GM18909 (cell line): ENCODE measurements around the gene ABL1.
"Not testable (repeated sequence)": the region's sequence is repeated elsewhere in the genome, so short reads cannot be mapped to it uniquely, and the experiment has no call there.

ENCODE experiments used
- ATAC-seq: cut with Tn5 transposase; IDR thresholded peaks from one replicate; pipeline ENCODE4 v1.9.1; 2021; ENCODE audit warnings: mild to moderate bottlenecking; ENCODE audit not compliant: unreplicated experiment, poor library complexity

Gene ABL1

DNA sequence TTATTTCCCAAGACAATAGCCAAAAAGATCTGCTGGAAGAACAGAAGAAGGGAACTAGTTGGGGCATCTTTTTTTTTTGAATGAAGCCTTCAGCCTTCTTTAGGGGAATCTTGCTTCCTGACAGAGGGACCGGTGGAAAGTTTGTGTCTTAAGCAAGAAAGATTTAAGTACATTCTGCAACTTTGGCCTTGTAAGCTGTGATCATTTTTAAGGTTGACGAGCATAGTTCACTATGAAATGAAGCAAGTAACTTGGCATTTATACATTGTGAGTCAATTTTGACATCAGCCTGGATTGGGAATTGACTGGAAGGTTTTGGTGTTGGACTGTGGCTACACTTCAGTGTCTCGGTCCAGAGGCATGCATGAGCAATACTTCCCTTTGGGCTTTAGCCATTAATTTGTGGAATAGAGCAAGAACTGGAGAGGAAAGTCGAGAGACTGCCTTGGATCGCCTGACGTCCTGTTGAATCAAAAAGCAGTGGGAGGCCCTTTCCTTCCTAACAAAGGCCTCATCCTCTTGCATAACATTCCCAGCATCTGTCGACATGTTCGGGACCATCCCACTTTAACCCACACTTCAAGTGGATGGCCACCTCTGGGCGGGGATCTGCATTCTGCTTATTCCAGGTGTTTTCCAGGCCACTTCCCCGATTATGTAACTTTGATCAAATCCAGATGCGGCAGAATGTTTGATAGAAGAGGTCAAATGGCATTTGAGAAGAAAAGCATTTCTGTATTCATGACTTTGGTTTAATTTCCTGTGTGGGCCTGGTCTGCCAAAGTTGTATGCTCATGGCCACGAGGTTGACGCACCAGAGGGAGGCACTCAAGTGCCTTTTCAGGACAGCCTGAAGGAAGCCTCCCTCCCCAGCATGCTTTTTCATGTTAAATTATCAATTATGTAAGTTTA is 12.5 kb downstream of the ABL1 start:
- no peak for ATAC-seq

DNA sequence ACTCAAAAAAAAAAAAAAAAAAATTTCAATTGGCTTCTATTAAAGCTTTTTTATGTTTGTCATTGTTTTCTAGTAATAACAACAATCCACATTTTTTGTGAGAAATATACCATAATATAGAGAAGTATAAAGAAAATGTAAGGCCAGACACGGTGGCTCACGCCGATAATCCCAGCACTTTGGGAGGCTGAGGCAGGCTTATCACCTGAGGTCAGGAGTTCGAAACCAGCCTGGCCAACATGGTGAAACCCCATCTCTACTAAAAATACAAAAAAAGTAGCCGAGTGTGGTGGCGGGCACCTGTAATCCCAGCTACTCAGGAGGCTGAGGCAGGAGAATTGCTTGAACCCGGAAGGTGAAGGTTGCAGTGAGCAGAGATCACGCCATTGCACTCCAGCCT is 13.5 kb downstream of the ABL1 start:
- not testable (repeated sequence) for ATAC-seq

DNA sequence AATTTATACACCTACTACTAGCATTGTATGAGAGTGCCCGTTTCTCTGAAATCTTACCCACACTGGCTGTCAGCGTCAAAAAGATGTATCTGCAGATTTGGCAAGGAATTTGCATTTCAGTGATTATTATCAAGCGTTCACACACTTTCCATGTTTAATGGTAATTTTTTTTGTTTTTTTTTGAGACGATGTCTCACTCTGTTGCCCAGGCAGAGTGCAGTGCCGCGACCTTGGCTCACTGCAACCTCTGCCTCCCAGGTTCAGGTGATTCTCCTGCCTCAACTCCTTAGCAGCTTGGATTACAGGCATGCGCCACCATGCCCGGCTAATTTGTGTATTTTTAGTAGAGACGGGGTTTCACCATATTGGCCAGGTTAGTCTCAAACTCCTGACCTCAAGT is 14.3 kb downstream of the ABL1 start:
- no peak for ATAC-seq

DNA sequence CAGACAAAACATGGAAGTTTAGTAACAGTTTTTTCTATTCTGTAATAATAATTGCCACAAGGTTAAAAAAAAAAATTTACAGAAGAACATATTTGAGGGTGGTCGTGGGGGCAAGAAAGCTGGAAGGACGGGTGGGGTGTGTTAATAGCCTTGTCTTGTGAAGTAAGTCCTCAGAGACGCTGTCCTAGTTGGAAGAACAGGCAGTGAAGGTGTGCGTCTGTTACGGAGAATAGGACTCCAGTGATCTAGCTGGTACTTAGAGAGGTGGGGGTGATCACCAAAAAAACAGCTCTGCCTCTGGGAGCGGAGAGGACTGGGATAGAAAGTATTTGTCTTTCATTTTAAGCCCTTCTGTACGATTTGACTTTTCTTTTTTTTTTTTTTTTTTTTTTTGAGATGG is 17.7 kb downstream of the ABL1 start:
- no peak for ATAC-seq

DNA sequence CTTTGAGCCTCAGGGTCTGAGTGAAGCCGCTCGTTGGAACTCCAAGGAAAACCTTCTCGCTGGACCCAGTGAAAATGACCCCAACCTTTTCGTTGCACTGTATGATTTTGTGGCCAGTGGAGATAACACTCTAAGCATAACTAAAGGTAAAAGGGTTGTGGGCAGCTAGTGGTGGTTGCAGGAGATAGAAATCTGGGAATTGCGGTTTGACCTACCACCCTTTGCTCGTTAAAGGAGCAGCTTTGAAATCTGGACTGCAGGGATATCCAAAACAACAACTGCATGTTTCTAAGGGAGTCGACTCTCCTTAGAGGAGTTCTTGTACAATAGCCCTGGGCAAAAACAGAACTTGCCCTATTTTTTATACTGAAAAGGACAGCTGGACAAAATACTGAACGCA is 19.0 kb downstream of the ABL1 start:
- ATAC-seq = no peak

DNA sequence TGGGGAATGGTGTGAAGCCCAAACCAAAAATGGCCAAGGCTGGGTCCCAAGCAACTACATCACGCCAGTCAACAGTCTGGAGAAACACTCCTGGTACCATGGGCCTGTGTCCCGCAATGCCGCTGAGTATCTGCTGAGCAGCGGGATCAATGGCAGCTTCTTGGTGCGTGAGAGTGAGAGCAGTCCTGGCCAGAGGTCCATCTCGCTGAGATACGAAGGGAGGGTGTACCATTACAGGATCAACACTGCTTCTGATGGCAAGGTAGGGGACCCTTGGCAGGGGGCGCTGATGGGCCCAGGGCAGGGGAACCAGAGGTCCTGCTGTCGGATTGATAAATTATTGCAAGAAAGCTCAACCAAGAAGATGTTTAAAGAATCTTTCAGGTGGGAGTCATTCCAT is 19.8 kb downstream of the ABL1 start:
- no peak for ATAC-seq

DNA sequence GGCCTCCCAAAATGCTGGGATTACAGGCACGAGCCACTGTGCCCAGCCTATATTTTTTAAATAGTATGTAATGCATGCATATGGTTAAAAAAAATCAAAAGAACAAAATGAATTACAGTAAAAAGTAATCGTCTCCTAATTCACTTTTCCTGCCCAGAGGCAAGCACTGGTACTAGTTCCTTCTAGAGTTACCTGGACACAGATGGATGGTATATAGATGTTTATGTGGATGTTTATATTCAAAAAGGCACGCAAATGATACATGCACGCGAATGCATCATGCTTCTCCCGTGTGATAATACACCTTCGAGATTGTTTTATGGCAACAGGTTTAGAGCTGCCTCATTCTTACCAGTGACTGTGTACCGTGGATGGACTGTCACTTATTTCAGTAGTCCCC is 21.4 kb downstream of the ABL1 start:
- ATAC-seq = no peak

DNA sequence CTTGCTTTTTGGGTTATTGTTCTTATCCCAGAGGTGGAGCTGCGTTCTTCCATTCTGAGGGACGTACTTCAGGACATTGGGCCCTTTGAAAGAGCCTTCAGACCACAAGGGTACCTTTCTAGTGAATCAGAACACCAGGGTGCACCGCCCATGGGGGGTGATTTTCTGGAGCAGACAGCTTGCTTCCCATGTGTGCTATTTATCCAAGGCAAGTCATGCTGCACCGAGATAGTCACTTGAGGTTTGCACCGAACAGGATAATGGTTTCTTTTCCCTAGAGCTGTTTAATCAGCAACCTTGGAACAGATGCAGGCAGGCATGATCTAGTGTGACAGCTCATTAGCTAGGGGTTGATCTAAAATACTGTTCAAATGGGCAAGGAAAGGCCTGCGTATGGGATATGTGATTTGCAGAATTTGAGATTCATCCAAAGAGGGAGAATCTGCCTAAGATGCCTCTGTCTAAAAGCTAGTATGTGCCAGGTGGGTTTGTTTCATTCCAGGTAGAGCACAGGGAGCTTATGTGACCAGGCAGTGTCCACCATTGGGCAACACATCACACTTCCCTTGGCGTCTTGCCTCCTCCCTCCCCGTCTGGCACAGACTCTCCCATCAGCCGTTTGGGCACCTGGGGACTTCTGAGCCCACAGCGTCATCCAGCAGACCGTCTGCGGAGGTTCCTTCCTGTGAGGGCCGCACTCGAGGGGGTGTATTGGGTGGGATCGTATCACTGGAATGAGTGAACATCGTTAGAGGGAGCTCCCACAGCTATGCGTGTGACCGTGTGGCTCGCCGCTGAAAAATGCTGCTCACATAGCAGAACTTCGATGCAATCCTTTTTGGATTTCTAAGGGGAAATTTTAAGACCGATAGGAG is 23.0 kb downstream of the ABL1 start:
- ATAC-seq = no peak

DNA sequence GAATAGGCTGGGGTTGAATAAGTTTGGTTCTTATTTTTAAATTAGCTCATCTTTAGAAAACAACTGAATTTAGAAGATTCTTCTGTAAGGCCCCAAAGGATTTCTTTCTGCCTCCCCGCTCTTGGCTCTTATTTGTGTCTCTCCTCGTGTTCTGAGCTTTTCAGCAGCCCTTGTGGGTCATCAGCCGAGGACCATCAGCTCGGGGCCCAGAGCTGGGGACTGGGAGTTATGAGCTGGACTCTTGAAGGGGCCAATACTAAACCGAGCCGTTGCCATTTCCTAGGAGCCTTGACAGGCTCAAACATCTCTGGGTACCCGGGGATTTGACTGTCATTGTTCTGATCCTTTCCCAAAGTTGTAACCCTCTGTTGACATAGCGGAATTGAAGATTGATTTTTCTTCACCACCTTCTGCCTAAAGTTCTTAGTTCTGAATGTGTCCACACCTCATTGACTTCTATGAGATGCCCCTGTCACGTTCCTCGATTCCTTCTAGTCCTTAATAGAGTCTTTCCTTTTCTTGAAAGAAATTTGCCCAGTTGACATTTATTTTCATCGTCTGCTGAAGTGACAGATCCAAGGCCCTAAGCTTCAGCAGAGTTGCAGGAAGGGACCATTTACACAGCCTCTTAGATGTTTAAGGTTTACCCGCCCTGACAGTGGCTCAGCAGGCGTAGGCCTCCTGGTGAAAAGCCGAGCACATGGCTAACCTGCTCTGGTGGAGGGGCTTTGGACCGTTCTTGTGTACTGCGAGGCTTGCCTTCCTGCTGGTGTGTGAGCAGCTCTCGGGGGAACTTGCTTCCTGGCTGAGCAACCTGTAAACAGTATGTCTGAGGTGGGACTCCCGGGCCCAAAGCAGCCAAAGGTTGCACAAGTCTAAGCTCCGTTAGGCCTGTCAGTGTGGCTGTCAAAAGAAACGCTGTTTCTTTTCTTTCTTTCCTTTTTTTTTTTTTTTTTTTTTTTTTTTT is 24.0 kb downstream of the ABL1 start:
- no peak for ATAC-seq

DNA sequence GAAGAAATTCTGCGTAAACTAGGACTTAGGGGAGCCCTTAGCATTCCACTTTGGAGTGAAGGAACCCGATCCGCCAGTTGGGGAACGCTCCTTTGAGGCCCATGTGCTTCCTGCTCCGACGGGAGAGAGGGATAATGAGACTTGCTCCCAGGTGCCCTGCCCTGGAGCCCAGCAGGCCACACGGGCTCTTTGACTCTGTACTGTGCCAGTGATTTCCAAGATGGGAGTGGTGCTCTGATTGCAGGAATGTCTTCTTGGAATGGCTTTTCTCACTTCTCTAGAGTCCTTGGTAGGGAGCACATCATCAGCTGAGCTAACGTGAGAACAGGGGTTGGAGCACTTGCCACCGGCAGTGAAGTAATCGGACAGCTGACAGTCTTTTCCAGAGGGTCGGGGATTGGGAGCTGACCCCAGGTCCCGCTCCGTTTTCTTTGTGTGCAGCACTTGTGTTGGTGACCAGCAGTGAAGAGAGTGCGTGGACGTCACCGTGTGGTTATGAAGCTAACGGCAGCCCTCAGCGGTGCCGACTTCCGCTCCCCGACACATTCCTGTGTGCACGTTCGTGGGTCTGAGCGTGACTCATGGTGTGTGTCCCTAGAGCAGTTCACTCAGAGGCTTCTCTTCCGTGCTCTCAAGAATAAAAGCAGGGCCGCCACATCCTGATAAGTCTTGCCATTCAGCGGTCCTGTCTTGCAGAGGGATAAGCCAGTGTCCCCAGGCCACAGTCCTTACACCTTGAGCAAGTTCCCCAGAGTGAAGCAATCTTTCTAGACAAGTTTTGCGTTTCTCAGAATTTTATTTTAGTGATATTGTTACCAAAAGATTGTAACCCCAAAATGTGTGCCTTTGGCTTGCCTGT is 25.6 kb downstream of the ABL1 start:
- no peak for ATAC-seq

DNA sequence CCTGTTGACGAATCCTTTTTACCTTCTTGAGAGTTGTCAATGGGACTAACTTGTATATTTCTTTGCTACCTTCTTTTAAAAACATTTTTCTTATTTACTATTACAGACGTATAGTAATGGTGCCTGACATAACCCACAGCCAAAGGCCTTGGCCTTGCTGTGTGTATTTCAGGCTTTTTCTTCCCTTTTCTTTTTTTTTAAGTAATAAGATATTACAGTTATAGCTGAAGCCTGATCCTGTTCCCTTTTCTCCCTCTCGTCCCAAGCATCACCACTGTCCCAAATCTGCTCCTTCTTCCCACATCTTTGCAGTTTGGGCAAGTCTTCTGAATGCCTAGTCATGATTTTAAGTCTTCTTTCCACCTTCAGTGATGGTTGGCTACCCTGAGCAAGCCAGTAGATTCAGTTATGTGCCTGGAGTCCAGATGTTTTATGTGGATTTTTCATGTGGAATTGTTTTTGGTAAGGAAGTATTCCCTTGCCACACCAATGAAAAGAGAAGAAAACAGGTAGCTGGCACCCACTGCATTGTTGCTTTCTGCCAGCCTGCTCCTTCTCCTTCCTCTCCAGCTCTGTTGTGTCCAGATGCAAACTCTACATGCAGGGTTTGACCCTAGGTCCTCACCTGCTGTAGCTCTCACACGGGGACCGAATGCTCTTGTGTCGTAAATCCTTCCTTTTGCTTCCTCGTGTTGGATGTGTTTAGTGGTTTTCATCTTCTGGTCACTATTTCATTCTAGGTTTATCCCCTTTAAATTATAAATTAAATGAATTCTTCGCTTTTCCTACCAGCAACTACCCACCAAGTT is 26.5 kb downstream of the ABL1 start:
- no peak for ATAC-seq

DNA sequence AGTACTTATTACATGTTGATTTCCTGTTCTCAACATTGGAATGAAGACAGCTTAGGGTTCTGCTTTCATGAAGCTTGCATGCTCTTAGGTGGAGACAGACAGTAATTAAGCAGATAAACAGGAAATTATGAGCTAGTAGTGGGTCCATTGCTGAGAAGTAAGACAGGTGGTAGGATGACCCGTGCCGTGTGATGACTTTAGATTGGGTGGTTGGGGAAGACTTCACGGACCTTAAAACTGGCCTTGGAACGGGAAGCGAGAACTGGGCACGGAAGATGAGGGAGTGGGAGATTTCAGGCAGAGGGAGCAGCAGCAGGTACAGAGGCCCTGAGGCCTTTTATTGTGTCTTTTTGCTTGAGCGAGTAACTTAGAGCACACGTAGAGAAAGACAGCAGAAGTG is 27.2 kb downstream of the ABL1 start:
- no peak for ATAC-seq

DNA sequence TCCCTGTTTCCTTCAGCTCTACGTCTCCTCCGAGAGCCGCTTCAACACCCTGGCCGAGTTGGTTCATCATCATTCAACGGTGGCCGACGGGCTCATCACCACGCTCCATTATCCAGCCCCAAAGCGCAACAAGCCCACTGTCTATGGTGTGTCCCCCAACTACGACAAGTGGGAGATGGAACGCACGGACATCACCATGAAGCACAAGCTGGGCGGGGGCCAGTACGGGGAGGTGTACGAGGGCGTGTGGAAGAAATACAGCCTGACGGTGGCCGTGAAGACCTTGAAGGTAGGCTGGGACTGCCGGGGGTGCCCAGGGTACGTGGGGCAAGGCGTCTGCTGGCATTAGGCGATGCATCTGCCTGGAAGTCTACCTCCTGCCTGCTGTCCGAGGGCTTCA is 27.7 kb downstream of the ABL1 start:
- ATAC-seq = no peak

DNA sequence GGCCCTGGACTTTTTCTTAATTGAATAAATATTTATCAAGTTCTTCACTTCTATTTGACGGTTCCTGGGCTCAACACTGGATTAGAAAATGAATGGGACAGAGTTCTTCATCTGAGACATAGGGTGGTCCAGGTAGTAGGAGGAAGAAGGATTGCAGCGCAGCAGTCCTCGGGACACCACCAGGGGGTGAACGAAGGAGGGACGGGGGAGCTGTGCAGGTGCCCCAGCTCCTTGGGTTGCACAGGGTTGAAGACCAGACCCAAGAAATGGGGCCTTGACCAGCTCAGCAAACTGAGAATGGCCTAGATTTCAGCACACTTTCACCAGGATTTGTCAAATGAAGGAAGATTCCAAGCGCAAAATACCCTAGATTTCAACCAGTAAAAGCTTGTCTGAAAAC is 29.5 kb downstream of the ABL1 start:
- no peak for ATAC-seq

DNA sequence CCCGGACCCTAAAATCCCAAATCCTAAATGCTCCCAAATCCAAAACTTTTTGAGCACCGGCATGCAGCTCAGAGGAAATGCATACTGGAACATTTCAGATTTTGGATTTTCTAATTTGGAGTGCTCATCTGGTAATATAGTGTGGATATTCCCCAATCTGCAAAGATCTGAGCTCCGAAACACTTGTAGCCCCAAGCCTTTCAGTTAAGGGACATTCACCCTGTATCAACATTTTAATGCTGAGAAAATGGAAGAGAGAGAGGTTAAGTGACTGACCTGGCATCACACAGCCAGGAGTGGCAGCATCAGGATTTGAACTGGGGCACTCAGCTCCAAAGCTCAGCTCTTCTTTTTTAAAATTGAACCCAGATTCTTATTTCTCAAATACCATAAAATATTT is 30.9 kb downstream of the ABL1 start:
- ATAC-seq = no peak

DNA sequence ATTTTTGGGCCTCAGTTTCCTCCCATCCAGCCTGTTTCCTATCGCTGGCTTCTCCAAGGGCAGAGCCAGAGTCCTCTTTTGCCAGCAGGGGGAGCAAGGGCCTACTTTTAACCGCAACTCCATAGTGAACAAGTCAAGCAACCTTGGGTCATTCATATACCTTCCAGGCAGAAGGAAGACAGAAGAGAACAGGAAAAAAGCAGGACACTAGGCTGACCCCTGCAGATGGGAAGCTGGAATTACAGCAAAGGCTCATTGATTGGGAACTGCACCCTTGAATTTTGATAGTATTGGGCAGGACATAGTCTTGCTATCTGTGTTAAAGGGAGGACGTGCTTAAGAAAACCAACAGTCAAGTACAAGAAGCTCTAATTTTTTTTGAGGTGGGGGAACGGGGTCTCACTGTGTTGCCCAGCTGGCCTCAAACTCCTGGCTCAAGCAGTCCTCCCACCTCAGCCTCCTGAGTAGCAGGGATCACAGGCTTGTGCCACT is 31.5 kb downstream of the ABL1 start:
- ATAC-seq = no peak

DNA sequence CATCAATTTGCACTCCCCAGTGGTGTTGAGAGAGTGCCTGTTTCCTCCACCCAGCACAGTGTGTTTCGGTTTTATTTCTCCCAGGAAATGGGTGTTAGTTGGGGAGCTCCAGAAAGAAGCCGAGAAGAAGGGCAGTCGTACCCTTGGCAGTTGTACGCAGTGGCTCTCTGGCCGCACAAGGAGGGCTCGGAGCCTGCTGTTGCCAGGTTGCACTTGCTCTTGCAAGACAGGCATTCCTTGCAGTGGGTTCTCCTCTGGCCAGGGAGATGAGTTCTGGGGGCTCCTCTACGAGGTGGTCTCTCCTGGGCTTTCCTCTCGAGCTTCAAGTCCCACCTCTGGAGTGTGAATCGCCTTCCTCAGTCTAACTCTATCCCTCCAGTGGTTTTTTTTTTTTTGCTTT is 32.5 kb downstream of the ABL1 start:
- ATAC-seq = no peak

DNA sequence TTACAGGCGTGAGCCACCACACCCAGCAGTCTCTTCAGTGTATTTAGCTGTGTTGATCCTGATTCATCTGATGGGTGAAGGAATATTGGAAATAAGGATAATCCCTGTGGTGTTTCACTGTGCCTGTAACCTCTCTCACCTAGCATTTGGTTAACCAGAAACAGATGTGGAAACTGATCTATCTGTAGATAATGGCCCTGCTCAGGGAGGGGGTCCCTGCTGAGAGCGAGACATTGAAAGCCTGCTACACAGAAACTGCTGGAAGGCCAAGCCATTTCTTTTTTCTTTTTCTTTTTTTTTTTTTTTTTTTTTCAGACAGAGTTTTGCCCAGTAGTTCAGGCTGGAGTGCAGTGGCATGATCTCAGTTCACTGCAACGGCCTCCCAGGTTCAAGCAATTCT is 33.2 kb downstream of the ABL1 start:
- no peak for ATAC-seq
